ENCODE data around the gene KCNAB3. TPM values are rescaled to one million over a fixed set of nuclear protein-coding genes. Genes with fewer than 3 reads are reported as not detected.
"Not testable (repeated sequence)": the region's sequence is repeated elsewhere in the genome, so short reads cannot be mapped to it uniquely, and the experiment has no call there.

Gene KCNAB3
- polyA plus RNA-seq, 3 donors from 2014 or later, result 0.15 to 0.26 TPM; not detected in 1

- not testable (repeated sequence) for H3K4me1 Mint-ChIP-seq; DNase-seq; H3K27me3 Mint-ChIP-seq (ENCODE audit: low read depth in 3 of 3); H3K4me3 Mint-ChIP-seq; H3K9me3 Mint-ChIP-seq; H3K27ac Mint-ChIP-seq
- H3K36me3 Mint-ChIP-seq, result peaks cover 14 to 21% (median 14%) of the 10 kb centered on the region in 3 donors
Observed at GRCh38 chr17:7953266-7953665, 23.6 kb upstream of the KCNAB3 start.

GRCh38 chr17:7951143-7951792 lies 21.6 kb upstream of the KCNAB3 start:
- H3K36me3 Mint-ChIP-seq, result peaks cover 26 to 33% (median 28%) of the 10 kb centered on the region in 3 donors
- peaks cover 0 to 3% (median 2%) of the 10 kb centered on the region in 3 donors for H3K27me3 Mint-ChIP-seq (ENCODE audit: low read depth in 3 of 3)
- H3K4me3 Mint-ChIP-seq, result no peak overlapping the region
- H3K27ac Mint-ChIP-seq, result peak overlapping the region; percentile 2 to 84 (median 46)
- peak in 1 of 3 donors; percentile 1 for DNase-seq
- no peaks in the 10 kb centered on the region for H3K9me3 Mint-ChIP-seq
- peaks cover 4 to 6% of the 10 kb centered on the region in 2 donors for H3K4me1 Mint-ChIP-seq

GRCh38 chr17:7950578-7950977 lies 20.9 kb upstream of the KCNAB3 start:
- Mint-ChIP-seq H3K4me1 (peaks cover 4 to 6% of the 10 kb centered on the region in 2 donors), H3K4me3 (no peak overlapping the region), H3K9me3 (no peaks in the 10 kb centered on the region), H3K27ac (peak overlapping the region in 1 of 6 donors; percentile 8), H3K36me3 (peaks cover 26 to 37% (median 28%) of the 10 kb centered on the region in 3 donors), H3K27me3 (ENCODE audit: low read depth in 3 of 3) (peaks cover 0 to 4% (median 3%) of the 10 kb centered on the region in 3 donors)
- DNase-seq, result no peak

GRCh38 chr17:7947651-7948050 lies 18.0 kb upstream of the KCNAB3 start:
- Mint-ChIP-seq H3K27me3 (ENCODE audit: low read depth in 3 of 3) (peaks cover 0 to 4% (median 0%) of the 10 kb centered on the region in 3 donors), H3K4me1 (peaks cover 4 to 6% of the 10 kb centered on the region in 2 donors), H3K27ac (peak overlapping the region in 1 of 6 donors; percentile 9), H3K36me3 (peaks cover 26 to 46% (median 38%) of the 10 kb centered on the region in 3 donors), H3K4me3 (peak overlapping the region in 1 of 5 donors; percentile 29), H3K9me3 (no peaks in the 10 kb centered on the region)
- no peak for DNase-seq

- H3K27ac Mint-ChIP-seq, result no peak overlapping the region
- peaks cover 0 to 4% (median 0%) of the 10 kb centered on the region in 3 donors for H3K27me3 Mint-ChIP-seq (ENCODE audit: low read depth in 3 of 3)
- peaks cover 26 to 49% (median 38%) of the 10 kb centered on the region in 3 donors for H3K36me3 Mint-ChIP-seq
- H3K9me3 Mint-ChIP-seq, result no peaks in the 10 kb centered on the region
- no peak for DNase-seq
- H3K4me1 Mint-ChIP-seq, result peaks cover 2 to 4% of the 10 kb centered on the region in 2 donors
- H3K4me3 Mint-ChIP-seq, result no peak overlapping the region
Observed at GRCh38 chr17:7946441-7946840, 16.8 kb upstream of the KCNAB3 start.

GRCh38 chr17:7945651-7946050 lies 16.0 kb upstream of the KCNAB3 start:
- Mint-ChIP-seq H3K36me3 (peaks cover 31 to 52% (median 38%) of the 10 kb centered on the region in 3 donors), H3K27ac (no peak overlapping the region), H3K9me3 (no peaks in the 10 kb centered on the region), H3K27me3 (ENCODE audit: low read depth in 3 of 3) (peaks cover 0 to 4% (median 0%) of the 10 kb centered on the region in 3 donors), H3K4me1 (no peaks in the 10 kb centered on the region), H3K4me3 (no peak overlapping the region)
- DNase-seq, result no peak

GRCh38 chr17:7944326-7944725 lies 14.7 kb upstream of the KCNAB3 start:
- no peak for DNase-seq
- Mint-ChIP-seq H3K9me3 (no peaks in the 10 kb centered on the region), H3K4me3 (no peak overlapping the region), H3K4me1 (no peaks in the 10 kb centered on the region), H3K27ac (no peak overlapping the region), H3K36me3 (peaks cover 34 to 52% (median 42%) of the 10 kb centered on the region in 3 donors), H3K27me3 (ENCODE audit: low read depth in 3 of 3) (peaks cover 0 to 4% (median 0%) of the 10 kb centered on the region in 3 donors)

- H3K27me3 Mint-ChIP-seq (ENCODE audit: low read depth in 3 of 3), result peaks cover 0 to 4% (median 0%) of the 10 kb centered on the region in 3 donors
- H3K36me3 Mint-ChIP-seq, result peaks cover 31 to 47% (median 34%) of the 10 kb centered on the region in 3 donors
- no peak overlapping the region for H3K4me3 Mint-ChIP-seq
- no peaks in the 10 kb centered on the region for H3K4me1 Mint-ChIP-seq
- H3K9me3 Mint-ChIP-seq, result no peaks in the 10 kb centered on the region
- no peak for DNase-seq
- no peak overlapping the region for H3K27ac Mint-ChIP-seq
Observed at GRCh38 chr17:7943291-7943690, 13.6 kb upstream of the KCNAB3 start.

GRCh38 chr17:7940743-7941142 lies 11.1 kb upstream of the KCNAB3 start:
- DNase-seq, result no peak
- Mint-ChIP-seq H3K27me3 (ENCODE audit: low read depth in 3 of 3) (peaks cover 0 to 3% (median 0%) of the 10 kb centered on the region in 3 donors), H3K27ac (no peak overlapping the region), H3K4me3 (no peak overlapping the region), H3K36me3 (peaks cover 27 to 48% (median 28%) of the 10 kb centered on the region in 3 donors), H3K9me3 (no peaks in the 10 kb centered on the region), H3K4me1 (no peaks in the 10 kb centered on the region)

GRCh38 chr17:7940034-7940433 lies 10.4 kb upstream of the KCNAB3 start:
- Mint-ChIP-seq H3K27ac (no peak overlapping the region), H3K36me3 (peaks cover 27 to 45% (median 32%) of the 10 kb centered on the region in 3 donors), H3K27me3 (ENCODE audit: low read depth in 3 of 3) (peaks cover 0 to 3% (median 0%) of the 10 kb centered on the region in 3 donors), H3K4me1 (no peaks in the 10 kb centered on the region), H3K9me3 (no peaks in the 10 kb centered on the region), H3K4me3 (no peak overlapping the region)
- no peak for DNase-seq

GRCh38 chr17:7935859-7936258 lies 6.2 kb upstream of the KCNAB3 start:
- no peak overlapping the region for H3K27ac Mint-ChIP-seq
- H3K27me3 Mint-ChIP-seq (ENCODE audit: low read depth in 3 of 3), result peaks cover 4 to 8% (median 5%) of the 10 kb centered on the region in 3 donors
- H3K36me3 Mint-ChIP-seq, result peaks cover 17 to 34% (median 30%) of the 10 kb centered on the region in 3 donors
- peaks cover 30 to 39% of the 10 kb centered on the region in 2 donors for H3K4me1 Mint-ChIP-seq
- H3K9me3 Mint-ChIP-seq, result no peaks in the 10 kb centered on the region
- H3K4me3 Mint-ChIP-seq, result no peak overlapping the region
- no peak for DNase-seq

- Mint-ChIP-seq H3K4me1 (peaks cover 41 to 50% of the 10 kb centered on the region in 2 donors), H3K36me3 (peaks cover 5 to 19% (median 12%) of the 10 kb centered on the region in 3 donors), H3K27ac (peak overlapping the region; percentile 96 to 98 (median 97)), H3K27me3 (ENCODE audit: low read depth in 3 of 3) (peaks cover 5 to 8% (median 5%) of the 10 kb centered on the region in 3 donors), H3K4me3 (peak overlapping the region; percentile 95 to 97 (median 95)), H3K9me3 (no peaks in the 10 kb centered on the region)
- DNase-seq, result peak; percentile 14 to 24 (median 20)
Observed at GRCh38 chr17:7932949-7933348, 3.3 kb upstream of the KCNAB3 start.

- Mint-ChIP-seq H3K4me3 (peak overlapping the region; percentile 95 to 97 (median 95)), H3K36me3 (peaks cover 5 to 19% (median 14%) of the 10 kb centered on the region in 3 donors), H3K9me3 (no peaks in the 10 kb centered on the region), H3K27ac (peak overlapping the region; percentile 96 to 98 (median 97)), H3K4me1 (peaks cover 41 to 50% of the 10 kb centered on the region in 2 donors), H3K27me3 (ENCODE audit: low read depth in 3 of 3) (peaks cover 4 to 8% (median 5%) of the 10 kb centered on the region in 3 donors)
- DNase-seq, result no peak
Observed at GRCh38 chr17:7932483-7932891, 2.8 kb upstream of the KCNAB3 start.

- peak; percentile 100 for DNase-seq
- Mint-ChIP-seq H3K27ac (peak within 1 kb of the TSS; percentile 96 to 98 (median 97)), H3K27me3 (ENCODE audit: low read depth in 3 of 3) (peaks cover 2 to 8% (median 5%) of the 10 kb centered on the region in 3 donors), H3K9me3 (no peaks in the 10 kb centered on the region), H3K4me3 (peak within 1 kb of the TSS; percentile 95 to 97 (median 95)), H3K36me3 (peaks cover 3 to 15% (median 11%) of the 10 kb centered on the region in 3 donors), H3K4me1 (peaks cover 41 to 50% of the 10 kb centered on the region in 2 donors)
Observed at GRCh38 chr17:7931709-7932482, 2.2 kb upstream of the KCNAB3 start, which contains the start of the genes CNTROB and TRAPPC1. TSS of gene CNTROB (plus strand) at chr17:7932206. CDS start at chr17:7933080, 874 bp downstream. TSS of gene TRAPPC1 (minus strand) at chr17:7931946. CDS start at chr17:7931829, 117 bp downstream.

All from immature natural killer cell (primary cell).